Measurements from ENCODE around the gene TLCD2. TPM values are rescaled to one million over a fixed set of nuclear protein-coding genes. Genes with fewer than 3 reads are reported as not detected.
A peak's percentile ranks its signal among the peaks of the same experiment; 100 is the strongest.

TLCD2 gene
- total and polyA plus RNA-seq, 2 of the 13 experiments (the other 11 are each of a cell fraction or from before 2014, with no cell fraction given): 0.90 to 1.1 TPM

- TF ChIP-seq CSRNP1 (CRISPR knock-in tag; IDR thresholded peaks at IDR 0.05): 0 out of 2 replicates have a peak, but pooled peaks have one; percentile 68
- peak; percentile 98 for TF ChIP-seq ARID4A (CRISPR knock-in tag; IDR thresholded peaks at IDR 0.05; ENCODE audit: borderline replicate concordance)
- peak; percentile 24 for TF ChIP-seq MED8 (CRISPR knock-in tag; IDR thresholded peaks at IDR 0.05; ENCODE audit: insufficient replicate concordance)
- peak; percentile 73; the same call in 1 of the 2 replicates for TF ChIP-seq KLF6 (CRISPR knock-in tag; IDR thresholded peaks at IDR 0.05)
- peak; percentile 64 for TF ChIP-seq YY1 (IDR thresholded peaks at IDR 0.05; ENCODE audit: insufficient read depth, insufficient replicate concordance, low read depth, low read length)
- TF ChIP-seq SP5 (CRISPR knock-in tag; IDR thresholded peaks at IDR 0.05; ENCODE audit: borderline replicate concordance, low read depth): no peak
- peak; percentile 36; the same call in 1 of the 2 replicates for TF ChIP-seq ZNF441 (CRISPR knock-in tag; IDR thresholded peaks at IDR 0.05; ENCODE audit: borderline replicate concordance)
- TF ChIP-seq ZNF407 (CRISPR knock-in tag; IDR thresholded peaks at IDR 0.05; ENCODE audit: not compliant biosample characterization): peak; percentile 2
- no peak for TF ChIP-seq ZNF282 (IDR thresholded peaks at IDR 0.05; ENCODE audit: partially characterized antibody)
- peak; percentile 91 for TF ChIP-seq GATAD1 (CRISPR knock-in tag; IDR thresholded peaks at IDR 0.05)
- peak; percentile 38 for TF ChIP-seq HNRNPK (IDR thresholded peaks at IDR 0.05; ENCODE audit: low read depth, low read length, poor library complexity, severe bottlenecking)
- TF ChIP-seq FOXK1 (CRISPR knock-in tag; IDR thresholded peaks at IDR 0.05; ENCODE audit: borderline replicate concordance, low read depth): peak; percentile 98
- TF ChIP-seq POLR2G (IDR thresholded peaks at IDR 0.05; ENCODE audit: low read depth, low read length): peak; percentile 39; the same call in 1 of the 2 replicates
- TF ChIP-seq MXI1 (IDR thresholded peaks at IDR 0.05; ENCODE audit: borderline replicate concordance, low read depth, low read length): peak; percentile 94; the same call in 2 of the 3 replicates
Observed at GRCh38 chr17:1724351-1724868, 14.2 kb upstream of the TLCD2 start, which contains the start of gene WDR81 (continued).

Data from HepG2 (cell line).